Left forelimb (tissue), 1 donor: Measurements from ENCODE around the gene C14orf180.
"Not testable (repeated sequence)": the region's sequence is repeated elsewhere in the genome, so short reads cannot be mapped to it uniquely, and the experiment has no call there.

ENCODE experiments used
- DNase-seq: peaks from one replicate; pipeline ENCODE4 v3.0.0-alpha.2; 2018; ENCODE audit warnings: low spot score

Gene C14orf180

DNA sequence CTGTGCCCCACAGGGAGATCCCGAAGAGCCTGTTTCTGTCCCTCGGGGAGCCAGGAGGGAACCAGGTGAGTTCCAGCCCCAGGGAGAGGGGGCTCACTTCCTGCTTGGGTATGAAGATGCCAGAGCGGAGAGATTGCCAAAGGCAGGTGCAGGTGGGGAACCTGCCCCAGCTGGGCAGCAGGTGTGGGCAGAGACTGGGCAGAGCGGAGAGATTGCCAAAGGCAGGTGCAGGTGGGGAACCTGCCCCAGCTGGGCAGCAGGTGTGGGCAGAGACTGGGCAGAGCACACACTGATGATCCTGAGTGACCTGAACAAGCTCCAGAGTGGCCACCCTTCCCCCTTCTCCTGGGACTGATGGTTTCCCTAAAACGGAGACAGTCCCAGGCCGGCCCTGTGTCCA, 375 bp downstream of the C14orf180 start:
- not testable (repeated sequence) for DNase-seq

GRCh38 chr14:104580961-104581360, 1.4 kb downstream of the C14orf180 start:
- DNase-seq = no peak

DNA sequence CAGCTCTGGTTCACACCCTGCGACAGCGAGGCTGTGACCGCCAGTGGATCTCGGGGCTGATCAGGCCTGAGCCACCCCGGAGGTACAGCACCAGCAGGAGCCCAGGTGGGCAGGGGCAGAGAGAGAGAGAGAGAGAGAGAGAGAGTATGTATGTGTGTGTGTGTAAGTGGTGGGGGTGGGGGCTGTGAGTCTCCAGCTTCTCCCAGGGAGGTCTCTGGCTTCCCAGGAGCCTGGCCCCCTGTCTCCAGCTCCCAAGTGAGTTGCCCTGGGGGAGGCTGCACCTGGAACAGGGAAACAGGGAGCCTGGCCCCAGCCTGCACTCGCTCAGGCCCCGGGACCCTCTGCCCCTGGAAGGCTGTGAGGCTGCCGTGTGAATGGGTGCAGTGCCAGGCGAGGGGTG, 2.0 kb downstream of the C14orf180 start:
- DNase-seq = no peak

GRCh38 chr14:104582005-104582404, 2.4 kb downstream of the C14orf180 start:
- DNase-seq = no peak

DNA sequence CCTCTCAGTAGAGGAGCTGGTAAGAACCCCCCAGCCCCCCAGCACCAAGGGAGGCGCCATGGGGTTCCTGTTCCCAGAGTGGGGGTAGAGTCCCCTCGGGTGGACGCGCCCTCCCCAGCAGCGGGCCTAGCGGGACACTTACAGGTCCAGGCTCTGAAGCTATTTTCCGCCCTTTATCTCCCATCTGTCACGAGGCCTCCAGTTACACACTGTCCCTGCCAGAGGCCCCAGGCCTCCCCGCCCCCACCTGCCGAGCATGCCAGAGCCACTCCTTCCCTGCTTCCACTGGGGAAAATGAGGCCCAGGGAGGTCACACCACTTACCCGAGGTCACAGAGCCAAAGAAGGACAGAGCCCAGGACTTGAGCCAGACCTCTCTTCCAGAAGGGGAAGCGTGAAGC, 3.1 kb downstream of the C14orf180 start:
- DNase-seq = no peak

DNA sequence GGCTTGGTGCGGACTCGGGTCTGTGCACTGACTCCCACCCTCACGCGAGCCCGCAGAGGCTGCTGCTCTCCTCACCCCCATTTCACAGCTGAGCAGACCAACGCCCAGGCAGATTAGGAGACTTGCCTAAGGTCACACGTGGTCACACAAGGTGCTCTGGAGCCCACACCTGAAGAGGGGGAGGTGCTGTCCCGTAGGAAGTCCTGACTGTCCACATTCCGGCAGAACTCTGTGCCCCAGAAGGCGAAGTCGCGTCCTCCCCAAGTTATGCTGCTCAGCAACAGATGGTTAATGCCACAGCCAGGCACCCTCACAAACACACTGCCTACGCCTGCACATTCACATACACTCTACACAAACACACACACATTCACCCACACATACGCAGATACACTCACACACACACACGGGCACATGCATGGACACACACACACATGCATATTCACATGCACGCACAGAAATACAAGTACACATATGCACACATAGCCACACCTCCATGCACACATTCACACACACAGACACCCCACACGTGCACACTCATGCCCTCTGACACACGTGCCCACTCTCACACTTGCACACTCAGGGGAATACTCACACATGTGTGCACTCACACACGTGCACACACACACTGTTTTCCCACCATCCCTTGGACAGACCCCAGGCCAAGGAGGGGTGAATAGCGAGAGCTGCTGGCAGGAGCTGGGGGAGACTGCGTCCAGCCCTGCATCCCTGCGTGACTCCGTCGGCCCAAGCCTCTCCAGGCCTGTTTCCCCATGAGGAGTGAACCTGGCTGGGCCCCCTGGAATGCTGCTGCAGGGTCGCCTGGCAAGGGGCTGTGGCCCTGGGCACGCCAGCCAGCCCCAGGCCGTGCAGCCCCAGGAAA, 4.1 kb downstream of the C14orf180 start:
- no peak for DNase-seq

DNA sequence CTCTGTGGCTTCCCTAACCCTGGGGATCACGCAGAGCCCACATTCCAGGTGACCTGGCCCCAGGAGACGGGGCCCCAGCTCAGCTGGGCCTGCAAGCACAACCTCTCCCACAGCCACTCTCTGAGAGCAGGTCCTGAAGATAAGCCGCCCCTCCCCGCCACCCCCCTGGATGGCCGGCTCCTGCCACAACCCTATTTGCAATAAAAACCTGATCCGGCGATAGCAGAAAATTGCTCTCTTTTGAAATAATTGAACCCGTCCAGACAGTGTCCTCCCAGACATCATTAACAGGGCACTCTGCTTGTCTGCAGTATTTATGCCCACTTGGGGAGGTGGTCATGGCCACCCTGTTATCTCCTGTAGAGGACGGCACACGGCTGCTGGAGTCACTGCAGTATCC, 5.0 kb downstream of the C14orf180 start:
- no peak for DNase-seq

- no peak for DNase-seq
Measured at GRCh38 chr14:104585966-104586697, 6.6 kb downstream of the C14orf180 start.

GRCh38 chr14:104586832-104587620, 7.5 kb downstream of the C14orf180 start:
- no peak for DNase-seq

GRCh38 chr14:104587641-104588040, 8.1 kb downstream of the C14orf180 start:
- DNase-seq = no peak

GRCh38 chr14:104588066-104588857, 8.7 kb downstream of the C14orf180 start:
- no peak for DNase-seq

DNA sequence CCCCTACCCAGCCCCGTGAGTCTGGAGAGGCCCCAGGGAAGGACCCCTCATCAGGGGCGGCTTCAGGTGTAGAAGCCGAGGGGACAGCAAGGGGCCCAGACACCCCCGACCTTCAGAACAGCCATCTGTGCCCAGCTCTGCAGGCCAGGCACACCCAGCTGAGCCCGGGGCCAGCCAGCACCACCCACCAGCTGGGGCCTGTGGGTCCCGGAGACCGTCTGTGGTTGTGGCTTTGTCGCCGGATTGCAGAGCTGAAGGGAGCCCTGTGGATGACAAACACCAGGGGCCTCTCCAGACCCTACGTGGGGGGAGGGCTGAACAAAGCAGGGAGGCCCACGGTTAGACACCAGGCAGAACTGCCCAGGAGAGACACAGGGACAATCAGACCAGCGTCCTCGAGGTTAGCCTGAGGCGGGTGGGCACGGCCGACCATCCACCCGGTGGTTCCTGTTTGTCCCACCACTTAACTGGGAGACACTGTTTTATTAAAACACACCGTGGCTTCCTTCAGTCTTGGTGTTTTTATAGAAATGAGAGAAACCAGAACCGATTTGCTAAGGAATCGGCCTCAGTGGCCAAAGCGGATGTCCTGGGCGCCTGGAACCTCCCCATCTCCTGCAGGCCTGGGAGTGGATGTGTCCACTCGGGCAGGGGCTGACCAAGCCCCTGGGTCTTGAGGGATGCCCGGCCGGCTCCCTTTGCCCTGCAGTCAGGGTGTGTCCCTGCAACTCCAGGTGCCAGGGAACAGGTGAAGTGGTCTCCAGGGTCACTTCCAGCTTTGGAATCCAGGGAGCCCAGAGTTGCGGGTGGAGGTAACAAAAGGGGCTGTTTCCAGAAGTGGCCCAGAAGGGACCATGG, 10.0 kb downstream of the C14orf180 start:
- no peak for DNase-seq

GRCh38 chr14:104590240-104590965, 10.8 kb downstream of the C14orf180 start:
- DNase-seq = no peak

GRCh38 chr14:104591031-104591430, 11.5 kb downstream of the C14orf180 start:
- DNase-seq = no peak

DNA sequence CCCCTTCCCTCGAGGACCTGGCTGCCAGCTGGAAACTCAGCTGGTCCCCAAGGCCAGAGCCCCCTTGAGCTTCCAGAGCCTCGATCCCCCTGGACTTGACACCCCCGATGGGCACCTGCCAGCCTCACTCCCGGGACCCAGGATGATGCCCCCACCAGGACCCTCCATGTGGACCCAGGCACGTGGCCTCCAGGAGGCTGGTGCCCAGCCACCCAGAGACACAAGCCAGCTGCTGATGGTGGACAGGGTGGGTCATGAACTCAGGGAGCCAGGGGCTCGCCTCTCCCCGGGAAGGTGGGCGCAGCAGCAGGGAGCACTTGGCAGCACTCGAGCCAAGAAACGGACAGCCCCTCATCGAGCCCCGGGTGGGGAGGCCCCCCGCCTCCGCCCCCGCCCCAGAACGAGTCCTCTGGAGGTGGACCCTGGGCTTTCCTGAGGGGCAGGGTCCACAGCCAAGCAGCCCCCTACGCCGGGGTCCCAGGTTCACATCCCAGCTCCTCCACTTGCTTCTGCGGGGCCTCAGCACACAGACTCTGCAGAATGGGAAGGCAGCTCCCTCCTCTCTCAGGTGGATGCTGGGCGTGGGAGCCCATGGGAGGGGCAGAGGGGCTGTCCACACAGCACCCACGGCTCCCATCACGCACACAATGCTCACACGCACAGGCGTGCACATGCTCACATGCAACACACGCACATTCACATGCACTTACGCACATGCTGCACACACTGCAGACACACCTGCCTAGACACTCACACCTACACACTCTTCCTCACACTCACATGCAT, 12.1 kb downstream of the C14orf180 start:
- no peak for DNase-seq

DNA sequence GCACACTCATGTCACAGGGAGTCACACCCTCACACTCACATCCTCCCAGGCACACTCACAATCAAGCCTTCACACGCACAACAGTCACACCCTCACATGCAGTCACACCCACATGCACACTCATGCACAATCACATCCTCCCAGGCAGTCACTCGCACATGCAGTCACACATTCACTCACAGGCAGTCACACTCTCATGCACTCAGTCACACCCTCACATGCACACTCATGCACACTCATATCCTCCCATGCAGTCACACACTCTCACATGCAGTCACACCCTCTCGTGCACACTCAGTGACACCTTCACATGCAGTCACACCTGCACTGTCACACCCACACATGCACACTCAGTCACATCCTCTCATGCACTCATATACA, 12.7 kb downstream of the C14orf180 start:
- DNase-seq = no peak

GRCh38 chr14:104592785-104593184, 13.2 kb downstream of the C14orf180 start:
- DNase-seq = no peak

- DNase-seq = no peak
Measured at GRCh38 chr14:104593241-104593701, 13.7 kb downstream of the C14orf180 start.

DNA sequence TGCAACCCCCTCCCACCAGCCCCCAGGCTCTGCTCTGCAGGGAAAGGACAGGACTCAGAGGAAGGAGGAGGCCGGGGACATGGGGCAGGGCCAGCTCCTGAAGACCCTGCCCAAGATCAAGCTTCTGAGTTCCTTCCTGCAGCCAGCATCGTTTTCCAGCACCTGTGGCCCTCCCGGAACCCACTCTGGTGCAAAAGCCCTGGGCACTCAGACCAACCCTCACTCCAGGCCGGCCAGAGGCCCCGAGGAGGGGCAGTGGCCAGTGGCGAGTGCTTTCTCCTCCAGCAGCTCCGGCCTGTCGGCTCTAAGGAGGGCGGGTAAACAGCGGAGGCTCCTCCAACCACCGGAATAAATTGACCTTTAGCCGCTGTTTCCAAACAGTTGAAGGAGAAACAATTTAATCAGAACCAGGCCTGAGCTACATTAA, 14.2 kb downstream of the C14orf180 start:
- no peak for DNase-seq
